NCI-H187 treated with DMSO at 0.1 percent for 48 hours (cell line): ENCODE data around the gene HIC1.

Experiments used
- DNase-seq: peaks from one replicate; lab custom pipeline; 2025; lab: John Stamatoyannopoulos, UW

HIC1 gene

GRCh38 chr17:2044263-2044894 lies 10.5 kb upstream of the HIC1 start:
- no peak for DNase-seq

DNA sequence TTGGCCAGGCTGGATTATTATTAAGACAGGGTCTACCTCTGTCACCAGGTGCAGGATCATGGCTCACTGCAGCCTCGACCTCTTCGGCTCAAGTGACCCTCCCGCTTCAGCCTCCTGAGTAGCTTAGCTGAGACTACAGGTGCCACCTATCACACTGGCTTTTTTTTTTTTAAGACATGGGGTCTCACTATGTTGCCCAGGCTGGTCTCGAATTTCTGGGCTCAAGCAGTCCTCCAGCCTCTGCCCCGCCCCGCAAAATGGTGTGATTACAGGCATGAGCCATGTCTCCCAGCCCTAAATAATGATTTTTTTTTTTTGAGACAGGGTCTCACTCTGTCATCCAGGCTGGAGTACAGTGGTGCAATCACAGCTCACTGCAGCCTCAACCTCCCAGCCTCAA lies 7.3 kb upstream of the HIC1 start:
- no peak for DNase-seq

- DNase-seq: no peak
Observed at GRCh38 chr17:2048805-2049204, 6.1 kb upstream of the HIC1 start.

DNA sequence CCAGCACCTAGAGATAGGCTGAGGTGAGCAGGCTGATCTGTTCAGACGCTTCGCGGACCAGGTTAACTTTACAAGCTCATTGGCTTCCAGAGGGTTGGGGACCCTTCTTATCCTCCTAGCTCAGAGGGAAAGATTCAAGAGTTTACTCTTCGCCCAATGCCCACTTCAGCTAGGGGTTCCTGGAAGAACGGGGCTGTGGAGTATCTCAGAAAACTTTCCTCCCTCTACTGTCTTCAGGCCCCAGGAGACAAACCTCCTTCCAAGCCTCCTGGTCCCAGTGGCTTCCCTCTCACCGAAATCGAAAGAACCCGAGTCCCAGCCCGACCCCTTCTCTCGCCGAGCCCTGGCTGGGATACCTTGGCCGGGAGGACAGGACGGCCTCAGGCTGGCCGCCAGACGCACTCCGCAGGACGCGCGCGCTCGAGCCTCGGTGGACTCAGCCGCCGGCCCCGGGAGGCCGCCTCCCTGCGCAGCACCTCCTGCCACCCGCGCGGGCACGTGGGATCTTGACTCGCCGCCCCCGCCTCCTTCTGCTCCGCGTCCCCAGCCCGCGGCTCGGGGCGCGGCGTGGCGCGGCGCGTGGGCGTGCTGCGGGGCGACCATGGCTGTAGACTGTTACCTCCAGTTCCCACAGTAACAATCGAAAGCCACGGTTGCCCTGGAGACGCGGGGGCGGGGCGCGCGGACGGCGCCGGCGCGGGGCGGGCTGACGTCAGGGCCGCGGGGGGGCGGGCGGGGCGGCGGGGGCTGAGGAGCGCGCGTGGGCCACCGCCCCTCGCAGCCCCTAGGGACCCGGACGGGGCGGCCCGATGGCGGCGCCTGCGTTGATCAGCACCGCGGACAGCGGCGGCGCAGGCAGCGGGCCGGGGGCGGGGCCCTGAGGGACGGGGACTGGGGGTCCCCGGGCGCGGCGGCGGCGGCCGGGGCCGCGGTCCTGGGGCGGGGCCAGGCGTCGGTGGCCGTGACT lies 5.3 kb upstream of the HIC1 start:
- DNase-seq: no peak

DNA sequence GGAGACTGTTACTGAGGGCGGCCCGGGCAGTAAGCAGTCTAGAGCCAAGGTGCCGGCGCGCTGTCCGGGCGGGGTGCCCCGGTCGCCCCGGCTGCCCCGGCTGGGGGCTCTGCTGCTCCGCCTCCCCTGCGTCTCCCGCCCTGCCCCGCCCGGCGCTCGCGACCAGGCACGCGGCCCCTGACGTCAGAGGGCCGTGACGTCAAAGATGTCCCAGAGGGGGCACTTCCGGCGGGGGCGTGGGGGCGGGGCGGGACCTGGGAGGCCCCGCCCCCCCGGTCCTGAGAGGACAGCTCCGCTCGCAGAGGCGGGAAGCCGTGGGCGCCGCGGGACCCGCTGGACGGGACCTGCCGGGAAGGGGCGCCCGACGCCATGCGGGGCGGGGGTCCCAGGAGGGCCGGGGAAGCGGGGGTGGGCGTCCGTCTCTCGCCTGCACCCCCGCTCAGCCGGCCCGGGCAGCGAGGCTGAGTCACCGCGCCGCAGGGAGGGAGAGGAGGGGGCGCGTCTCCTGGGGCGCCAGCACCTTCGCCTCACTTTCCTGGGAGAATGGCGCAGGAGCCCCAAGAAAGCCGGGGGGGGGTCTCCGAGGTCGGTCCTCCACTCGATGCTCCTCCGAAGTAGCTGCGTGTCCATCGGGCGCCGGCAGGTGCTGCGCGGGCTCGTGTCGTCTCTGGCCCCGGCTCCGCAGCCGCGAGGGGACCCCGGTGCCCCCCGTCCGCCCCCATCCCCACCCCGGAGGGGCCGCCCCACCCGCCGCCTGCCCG lies 4.4 kb upstream of the HIC1 start:
- DNase-seq: no peak

- no peak for DNase-seq
Observed at GRCh38 chr17:2051061-2051932, 3.6 kb upstream of the HIC1 start.

GRCh38 chr17:2051933-2052559 lies 2.9 kb upstream of the HIC1 start:
- no peak for DNase-seq

GRCh38 chr17:2053380-2054261 lies 1.3 kb upstream of the HIC1 start:
- DNase-seq: no peak

DNA sequence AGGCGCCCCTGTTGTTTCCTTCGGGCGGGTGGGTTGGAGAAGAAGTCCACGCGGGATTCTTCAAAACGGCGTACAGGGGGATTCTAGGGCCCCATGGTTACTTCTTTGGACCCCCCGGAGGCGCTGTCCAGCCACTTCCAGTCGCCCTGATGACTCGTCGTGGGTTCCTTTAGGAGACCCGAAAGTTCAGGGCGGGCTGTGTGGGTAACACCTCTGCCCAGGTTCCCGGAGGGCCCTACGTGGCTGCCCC lies 716 bp upstream of the HIC1 start:
- no peak for DNase-seq

- no peak for DNase-seq
Observed at GRCh38 chr17:2055292-2056205, 646 bp downstream of the HIC1 start.

- no peak for DNase-seq
Observed at GRCh38 chr17:2056206-2057174, 1.6 kb downstream of the HIC1 start.

DNA sequence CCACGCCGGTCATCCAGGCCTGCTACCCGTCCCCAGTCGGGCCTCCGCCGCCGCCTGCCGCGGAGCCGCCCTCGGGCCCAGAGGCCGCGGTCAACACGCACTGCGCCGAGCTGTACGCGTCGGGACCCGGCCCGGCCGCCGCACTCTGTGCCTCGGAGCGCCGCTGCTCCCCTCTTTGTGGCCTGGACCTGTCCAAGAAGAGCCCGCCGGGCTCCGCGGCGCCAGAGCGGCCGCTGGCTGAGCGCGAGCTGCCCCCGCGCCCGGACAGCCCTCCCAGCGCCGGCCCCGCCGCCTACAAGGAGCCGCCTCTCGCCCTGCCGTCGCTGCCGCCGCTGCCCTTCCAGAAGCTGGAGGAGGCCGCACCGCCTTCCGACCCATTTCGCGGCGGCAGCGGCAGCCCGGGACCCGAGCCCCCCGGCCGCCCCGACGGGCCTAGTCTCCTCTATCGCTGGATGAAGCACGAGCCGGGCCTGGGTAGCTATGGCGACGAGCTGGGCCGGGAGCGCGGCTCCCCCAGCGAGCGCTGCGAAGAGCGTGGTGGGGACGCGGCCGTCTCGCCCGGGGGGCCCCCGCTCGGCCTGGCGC lies 2.4 kb downstream of the HIC1 start:
- DNase-seq: no peak

DNA sequence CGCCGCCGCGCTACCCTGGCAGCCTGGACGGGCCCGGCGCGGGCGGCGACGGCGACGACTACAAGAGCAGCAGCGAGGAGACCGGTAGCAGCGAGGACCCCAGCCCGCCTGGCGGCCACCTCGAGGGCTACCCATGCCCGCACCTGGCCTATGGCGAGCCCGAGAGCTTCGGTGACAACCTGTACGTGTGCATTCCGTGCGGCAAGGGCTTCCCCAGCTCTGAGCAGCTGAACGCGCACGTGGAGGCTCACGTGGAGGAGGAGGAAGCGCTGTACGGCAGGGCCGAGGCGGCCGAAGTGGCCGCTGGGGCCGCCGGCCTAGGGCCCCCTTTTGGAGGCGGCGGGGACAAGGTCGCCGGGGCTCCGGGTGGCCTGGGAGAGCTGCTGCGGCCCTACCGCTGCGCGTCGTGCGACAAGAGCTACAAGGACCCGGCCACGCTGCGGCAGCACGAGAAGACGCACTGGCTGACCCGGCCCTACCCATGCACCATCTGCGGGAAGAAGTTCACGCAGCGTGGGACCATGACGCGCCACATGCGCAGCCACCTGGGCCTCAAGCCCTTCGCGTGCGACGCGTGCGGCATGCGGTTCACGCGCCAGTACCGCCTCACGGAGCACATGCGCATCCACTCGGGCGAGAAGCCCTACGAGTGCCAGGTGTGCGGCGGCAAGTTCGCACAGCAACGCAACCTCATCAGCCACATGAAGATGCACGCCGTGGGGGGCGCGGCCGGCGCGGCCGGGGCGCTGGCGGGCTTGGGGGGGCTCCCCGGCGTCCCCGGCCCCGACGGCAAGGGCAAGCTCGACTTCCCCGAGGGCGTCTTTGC lies 3.1 kb downstream of the HIC1 start:
- no peak for DNase-seq

- DNase-seq: no peak
Observed at GRCh38 chr17:2058586-2059546, 4.0 kb downstream of the HIC1 start.

DNA sequence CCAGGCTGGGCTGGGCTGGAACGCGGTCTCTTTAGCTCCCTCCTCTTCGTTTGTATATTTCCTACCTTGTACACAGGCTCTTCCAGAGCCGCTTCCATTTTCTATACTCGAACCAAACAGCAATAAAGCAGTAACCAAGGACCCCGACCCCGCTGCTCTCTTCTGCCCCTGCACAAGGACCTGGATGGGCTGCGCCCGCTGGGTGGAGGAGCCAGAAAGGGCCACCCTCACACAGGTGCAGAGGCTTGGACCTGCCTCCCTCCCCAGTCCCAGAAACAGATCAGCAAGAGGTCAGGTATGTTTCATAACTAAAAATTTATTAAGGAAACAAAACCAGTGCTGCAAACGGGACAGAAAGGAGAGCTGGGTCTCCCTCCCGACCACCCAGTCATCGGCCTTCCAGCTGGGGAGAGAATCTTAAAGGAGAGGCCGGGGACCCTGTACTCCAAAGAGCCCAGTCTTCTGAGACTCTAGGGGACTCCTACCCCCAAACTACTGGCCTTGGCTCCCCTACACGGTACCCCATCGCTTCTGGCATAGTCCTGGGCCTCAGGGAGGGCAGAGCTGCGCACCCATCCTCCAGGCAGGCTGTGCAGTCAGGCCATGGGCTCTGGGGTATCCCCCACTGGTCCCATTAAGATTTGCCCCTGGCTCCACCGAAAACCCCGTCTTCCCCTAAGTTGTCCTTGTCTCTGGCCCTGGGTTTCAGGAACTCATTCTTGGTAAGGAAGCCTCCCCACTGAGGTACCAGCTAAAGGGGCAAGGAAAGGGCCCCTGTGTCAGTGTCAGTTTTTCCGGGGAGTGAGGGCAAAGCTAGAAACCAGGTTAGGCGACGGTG lies 4.9 kb downstream of the HIC1 start:
- DNase-seq: no peak
